GM12865 (cell line): ENCODE measurements around the gene UNC5B.

Experiments
- DNase-seq: peaks from one replicate; pipeline ENCODE4 v3.0.0; 2010; ENCODE audit warnings: low read depth
- H3K4me3 ChIP-seq: 2 replicates; pipeline ENCODE4 v1.5.1; 2011; ENCODE audit warnings: mild to moderate bottlenecking, low read depth, low read length, control low read depth
- TF ChIP-seq, protein P1 (sequence below): IDR thresholded peaks from 2 replicates; pipeline ENCODE4 v1.5.1; 2011; ENCODE audit warnings: low read length, control low read depth, low read depth, inconsistent platforms; ENCODE audit not compliant: insufficient read depth; ENCODE audit errors: missing control alignments

UNC5B gene

DNA sequence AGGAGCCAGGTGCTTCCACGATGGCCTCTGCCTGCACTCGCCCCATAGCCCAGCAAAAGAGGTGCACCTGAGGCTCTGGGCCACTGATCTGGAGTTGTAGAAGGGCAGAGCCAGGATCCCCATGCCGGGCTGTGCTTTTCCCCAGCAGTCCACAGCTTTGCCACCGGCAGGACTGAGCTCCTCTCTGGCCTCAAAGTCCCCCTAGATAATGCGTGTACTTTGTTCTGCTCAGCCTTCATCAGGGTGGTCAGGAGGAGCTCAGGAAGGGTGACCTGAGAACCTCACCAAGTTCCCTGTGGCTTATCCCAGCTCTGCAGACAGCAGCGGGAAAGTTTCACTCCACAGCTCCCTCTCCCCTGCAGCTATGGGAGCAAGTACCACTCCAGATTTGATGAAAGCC is 27.9 kb upstream of the UNC5B start:
- H3K4me3 ChIP-seq, result no peak overlapping the region
- TF ChIP-seq, protein P1, sequence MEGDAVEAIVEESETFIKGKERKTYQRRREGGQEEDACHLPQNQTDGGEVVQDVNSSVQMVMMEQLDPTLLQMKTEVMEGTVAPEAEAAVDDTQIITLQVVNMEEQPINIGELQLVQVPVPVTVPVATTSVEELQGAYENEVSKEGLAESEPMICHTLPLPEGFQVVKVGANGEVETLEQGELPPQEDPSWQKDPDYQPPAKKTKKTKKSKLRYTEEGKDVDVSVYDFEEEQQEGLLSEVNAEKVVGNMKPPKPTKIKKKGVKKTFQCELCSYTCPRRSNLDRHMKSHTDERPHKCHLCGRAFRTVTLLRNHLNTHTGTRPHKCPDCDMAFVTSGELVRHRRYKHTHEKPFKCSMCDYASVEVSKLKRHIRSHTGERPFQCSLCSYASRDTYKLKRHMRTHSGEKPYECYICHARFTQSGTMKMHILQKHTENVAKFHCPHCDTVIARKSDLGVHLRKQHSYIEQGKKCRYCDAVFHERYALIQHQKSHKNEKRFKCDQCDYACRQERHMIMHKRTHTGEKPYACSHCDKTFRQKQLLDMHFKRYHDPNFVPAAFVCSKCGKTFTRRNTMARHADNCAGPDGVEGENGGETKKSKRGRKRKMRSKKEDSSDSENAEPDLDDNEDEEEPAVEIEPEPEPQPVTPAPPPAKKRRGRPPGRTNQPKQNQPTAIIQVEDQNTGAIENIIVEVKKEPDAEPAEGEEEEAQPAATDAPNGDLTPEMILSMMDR, result no peak

DNA sequence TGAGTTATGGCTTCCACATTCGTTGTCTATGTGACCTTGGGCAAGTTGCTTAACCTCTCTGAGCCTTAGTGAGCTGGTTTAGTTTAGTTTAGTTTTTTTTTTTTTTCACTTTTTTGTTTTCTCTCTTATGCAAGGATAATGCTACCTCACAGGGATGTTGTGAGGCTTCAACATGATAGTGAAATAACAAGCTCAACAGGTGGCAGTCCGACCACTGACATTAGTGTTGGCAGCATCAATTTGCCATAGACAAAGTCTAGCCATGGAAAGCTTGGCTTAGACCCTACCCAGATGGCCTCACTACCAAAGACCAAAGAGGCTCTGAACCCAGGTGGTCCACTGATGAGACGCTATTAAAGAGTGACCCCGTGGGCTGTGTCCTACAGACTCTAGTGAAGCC is 27.2 kb upstream of the UNC5B start:
- no peak for DNase-seq
- TF ChIP-seq, protein P1, result no peak
- H3K4me3 ChIP-seq, result no peak overlapping the region

More for the DNA sequence above, 27.9 kb upstream of the UNC5B start:
- DNase-seq, result no peak

DNA sequence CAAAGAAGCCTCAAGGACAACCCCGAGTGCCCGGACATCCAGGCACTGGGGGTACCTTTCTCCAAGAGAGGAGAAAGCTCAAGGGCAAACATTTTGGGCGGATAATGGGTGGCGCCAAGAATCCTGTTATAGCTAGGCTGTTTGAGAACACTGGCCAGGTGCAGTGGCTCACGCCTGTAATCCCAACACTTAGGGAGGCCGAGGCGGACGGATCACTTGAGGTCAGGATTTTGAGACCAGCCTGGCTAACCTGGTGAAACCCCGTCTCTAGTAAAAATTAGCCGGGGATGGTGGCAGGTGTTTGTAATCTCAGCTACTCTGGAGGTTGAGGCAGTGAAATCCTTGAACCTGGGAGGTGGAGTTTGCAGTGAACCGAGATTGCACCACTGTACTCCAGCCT is 25.2 kb upstream of the UNC5B start:
- DNase-seq, result no peak
- TF ChIP-seq, protein P1, result no peak
- no peak overlapping the region for H3K4me3 ChIP-seq

DNA sequence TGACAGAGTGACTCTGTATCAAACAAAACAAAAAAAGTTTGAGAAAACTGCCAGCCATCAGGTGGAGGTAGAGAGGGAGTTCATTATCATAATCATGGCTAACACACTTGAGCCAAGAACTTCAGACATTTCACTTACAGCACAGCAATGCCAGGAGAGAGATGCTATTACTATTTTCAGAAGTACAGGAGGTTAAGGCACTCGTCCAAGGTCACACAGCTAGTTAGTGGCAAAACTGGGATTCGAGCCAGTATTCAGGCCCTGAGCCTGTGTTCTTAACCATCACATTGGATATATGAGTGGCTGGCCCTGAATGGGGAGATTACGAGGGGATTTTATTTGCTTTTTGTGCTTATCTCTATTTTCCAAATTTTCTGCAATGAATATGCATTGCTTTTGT is 24.8 kb upstream of the UNC5B start:
- DNase-seq, result no peak
- H3K4me3 ChIP-seq, result no peak overlapping the region
- TF ChIP-seq, protein P1, result no peak

DNA sequence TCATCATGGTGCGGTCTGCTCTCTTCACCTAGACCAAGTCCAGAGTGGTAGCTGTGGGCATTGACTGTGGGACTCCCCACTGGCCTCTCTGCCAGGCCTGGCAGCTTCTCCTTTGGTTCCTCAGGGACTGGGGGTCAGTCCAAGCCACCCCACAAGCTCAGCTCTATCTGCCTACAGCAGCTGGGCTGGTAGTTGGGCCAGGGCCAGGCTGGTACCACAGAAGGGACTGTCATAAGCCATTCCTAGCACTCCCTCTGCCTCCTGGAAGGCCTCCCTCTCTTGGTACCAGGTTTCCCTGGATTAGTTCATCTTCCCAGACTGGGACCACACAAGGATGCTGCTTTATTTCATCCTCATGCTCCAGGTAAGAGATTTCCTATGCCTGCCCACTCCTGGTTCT is 24.2 kb upstream of the UNC5B start:
- no peak for DNase-seq
- TF ChIP-seq, protein P1, result no peak
- H3K4me3 ChIP-seq, result no peak overlapping the region

DNA sequence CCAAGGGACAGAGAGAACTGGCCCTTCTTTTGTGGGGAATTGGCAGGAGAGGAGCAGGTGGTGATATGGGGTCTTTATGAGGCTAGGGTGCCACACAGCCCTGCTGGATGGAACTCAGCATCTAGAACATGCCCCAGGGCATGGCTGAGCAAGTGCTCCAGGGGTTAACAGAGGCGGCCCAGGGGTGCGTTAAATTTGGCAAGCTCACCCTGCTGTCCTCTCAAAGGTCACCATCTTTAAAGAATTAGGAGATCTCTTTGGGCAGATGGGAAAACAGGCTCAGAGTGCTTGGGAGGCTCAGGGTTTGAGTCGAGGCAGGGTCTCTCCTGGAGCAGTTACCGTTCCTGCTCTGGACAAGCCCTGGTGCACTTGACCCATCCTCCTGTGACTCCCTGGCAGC is 21.4 kb upstream of the UNC5B start:
- DNase-seq, result no peak
- TF ChIP-seq, protein P1, result no peak
- no peak overlapping the region for H3K4me3 ChIP-seq

DNA sequence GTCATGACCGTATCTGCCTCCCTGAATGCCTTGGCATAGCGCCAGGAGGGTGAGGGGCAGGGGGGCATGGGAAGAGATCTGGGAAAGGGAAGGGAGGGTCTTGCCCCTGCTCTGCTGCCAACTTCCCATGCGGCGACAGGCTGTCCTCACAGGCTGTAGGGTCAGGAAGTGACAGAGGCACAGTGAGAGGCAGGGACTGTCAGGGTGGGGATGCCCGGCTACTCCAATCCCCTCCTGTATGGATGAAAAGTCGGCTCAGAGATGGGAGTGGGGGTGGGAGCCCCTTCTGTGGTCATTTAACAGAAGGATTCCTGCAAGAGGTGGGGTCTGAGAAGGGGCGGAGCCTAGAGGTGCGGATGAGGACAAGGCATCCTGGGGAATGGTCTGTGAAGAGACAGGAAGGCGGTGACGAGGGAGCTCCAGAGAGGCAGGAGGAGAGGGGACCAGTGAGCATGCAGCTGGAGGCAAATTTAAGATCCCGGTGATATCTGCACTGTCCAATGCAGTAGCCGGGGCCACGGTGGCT is 20.8 kb upstream of the UNC5B start:
- DNase-seq, result no peak
- H3K4me3 ChIP-seq, result no peak overlapping the region
- TF ChIP-seq, protein P1, result no peak
